Activated CD4-positive, alpha-beta T cell treated with anti-CD3 and anti-CD28 coated beads, Interleukin-2, amount 50 U/mL, for 16 hours (primary cell): ENCODE data around the gene CAPN9.
"Not testable (repeated sequence)": the region's sequence is repeated elsewhere in the genome, so short reads cannot be mapped to it uniquely, and the experiment has no call there.

ENCODE experiments used
- DNase-seq: peaks from one replicate; pipeline ENCODE4 v3.0.0-alpha.2; 2020

The CAPN9 gene

DNA sequence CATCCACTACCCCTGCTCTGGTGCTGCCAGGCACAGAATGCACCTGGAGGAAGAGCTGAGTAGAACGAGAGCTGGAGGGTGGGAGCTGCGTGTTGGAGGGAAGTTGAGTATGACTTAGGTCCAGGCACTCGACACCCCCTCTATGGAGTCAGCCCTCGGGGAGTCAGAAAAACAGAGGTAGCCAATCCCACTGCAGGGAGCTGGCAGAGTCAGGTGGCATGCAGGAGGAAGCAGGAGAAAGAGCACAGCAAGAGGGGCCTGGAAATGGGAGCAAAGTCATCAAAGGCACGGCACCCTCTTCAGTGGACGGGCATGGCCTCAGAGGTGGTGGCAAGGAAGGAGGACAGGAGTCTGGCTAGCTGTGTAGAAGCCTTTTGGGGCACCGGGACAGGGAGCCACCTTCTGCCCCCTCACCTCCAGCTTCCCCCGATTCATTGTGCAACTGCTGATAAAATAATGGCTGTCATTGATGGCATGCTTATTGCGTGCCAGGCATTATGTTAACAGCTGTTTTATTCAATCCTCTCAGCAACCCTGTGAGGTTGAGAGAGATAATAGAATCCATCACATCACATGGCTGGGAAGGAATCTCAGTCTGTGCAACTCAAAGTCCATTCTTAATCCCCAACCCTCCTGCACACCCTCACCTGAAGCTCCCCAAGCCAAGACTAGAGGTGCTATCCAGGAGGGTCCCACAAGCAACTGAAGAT is 79.1 kb downstream of the CAPN9 start:
- no peak for DNase-seq

DNA sequence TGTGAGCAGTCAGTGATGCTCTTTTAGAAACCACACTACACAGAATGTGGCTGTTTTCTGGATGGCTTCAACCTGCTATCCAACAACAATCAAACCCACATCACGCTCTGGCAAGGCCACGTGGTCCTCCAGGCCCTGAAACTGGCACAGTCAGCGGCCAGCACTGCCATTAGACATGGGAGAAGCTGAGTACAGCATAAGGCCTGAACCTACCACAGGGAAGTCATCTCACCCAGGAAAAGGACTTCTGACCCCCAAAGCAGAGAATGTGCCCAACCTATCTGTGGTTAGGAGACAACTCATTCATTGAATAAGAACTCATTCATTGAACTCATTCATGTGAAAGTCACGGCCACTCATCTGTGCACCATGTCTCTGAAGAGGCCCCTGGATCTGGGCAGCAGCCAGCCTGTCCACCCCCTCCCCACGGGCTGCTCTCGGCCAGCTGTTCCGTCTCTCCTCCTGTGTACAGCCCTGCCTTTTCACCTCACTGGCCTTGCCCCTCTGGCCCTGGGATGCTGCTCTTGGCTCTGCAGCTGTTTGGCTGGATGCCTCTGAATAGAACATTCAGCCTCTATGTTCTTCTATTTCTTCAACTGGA is 80.0 kb downstream of the CAPN9 start:
- DNase-seq = no peak

- DNase-seq = no peak
These were observed 80.6 kb downstream of the CAPN9 start for GRCh38 chr1:230827801-230828200.

- no peak for DNase-seq
These were observed 81.2 kb downstream of the CAPN9 start for GRCh38 chr1:230828421-230828820.

DNA sequence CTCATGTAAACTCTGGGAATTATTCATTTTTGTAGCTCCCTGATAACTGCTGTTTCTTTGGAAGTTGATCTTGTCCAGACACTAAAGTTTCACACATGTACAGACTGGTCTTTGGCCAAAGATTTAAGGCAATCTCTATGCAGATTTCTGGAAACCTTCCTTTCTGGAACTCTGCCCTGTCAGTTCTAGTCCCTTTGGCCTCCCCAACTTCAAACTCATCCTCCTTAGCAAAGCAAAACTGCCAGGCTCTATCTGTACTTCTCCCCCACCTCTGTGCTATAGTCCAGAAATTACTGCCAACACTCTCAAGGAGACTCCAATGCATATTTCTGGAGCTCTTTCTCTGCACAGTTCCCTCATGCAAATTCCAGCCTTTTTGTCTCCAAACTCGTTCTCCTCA is 84.6 kb downstream of the CAPN9 start:
- DNase-seq = no peak

DNA sequence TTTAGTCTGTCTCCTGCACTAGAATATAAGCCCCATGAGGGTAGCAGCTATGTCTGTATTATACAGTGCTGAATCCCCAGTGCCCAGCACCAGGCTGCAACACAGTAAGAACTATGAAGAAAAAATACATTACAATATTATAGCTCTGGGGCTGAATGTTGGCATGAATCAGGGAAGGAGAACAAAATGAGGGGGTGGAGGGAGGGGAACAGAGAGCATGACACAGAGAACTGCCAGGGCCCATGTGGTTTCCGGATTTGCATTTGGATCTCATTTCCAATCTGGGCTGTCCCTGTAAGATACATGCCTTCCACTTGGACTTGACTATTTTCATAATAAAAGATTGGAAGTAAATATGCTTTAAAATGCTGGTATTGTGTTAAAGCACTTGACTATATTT is 85.3 kb downstream of the CAPN9 start:
- DNase-seq = no peak

- DNase-seq = no peak
These were observed 86.3 kb downstream of the CAPN9 start for GRCh38 chr1:230833511-230833910.

DNA sequence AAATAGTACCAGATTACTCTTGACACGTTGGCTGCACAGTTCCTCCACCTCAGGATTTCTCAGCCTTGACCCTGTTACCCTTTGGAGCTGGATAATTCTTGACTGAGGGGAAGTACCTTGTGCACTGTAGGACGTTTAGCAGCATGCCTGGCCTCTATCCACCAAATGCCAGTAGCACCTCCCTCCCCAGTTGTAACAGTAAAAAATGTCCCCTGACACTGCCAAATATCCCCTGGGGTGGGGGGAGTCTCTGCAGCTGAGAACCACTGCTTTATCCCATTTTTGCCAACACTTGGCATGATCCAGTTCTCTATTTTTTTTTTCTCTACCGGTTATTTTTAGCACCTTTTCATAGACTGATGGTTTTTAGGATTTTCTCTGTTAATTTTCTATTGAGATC is 87.1 kb downstream of the CAPN9 start:
- no peak for DNase-seq

DNA sequence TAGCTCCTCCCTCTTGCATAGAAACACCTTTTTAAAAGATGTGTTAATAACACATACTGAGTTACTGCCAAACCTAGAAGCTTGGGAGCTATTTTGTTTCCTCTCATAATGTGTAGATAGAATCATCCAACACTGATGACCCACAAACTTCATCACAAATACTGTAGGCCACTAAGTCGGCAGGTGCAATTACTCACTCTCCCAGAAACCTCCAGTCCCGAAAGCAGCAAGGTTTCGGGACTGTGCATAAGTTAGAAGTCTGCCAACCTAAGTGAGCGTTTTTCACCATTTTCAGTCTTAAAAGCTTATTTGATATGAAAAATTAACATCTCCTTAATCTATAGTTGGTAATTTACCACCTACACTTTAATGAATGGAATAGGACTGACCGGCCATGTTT is 89.2 kb downstream of the CAPN9 start:
- no peak for DNase-seq

GRCh38 chr1:230836793-230837192 is 89.6 kb downstream of the CAPN9 start:
- no peak for DNase-seq

- no peak for DNase-seq
These were observed 92.0 kb downstream of the CAPN9 start for GRCh38 chr1:230839173-230839572.

- no peak for DNase-seq
These were observed 95.6 kb downstream of the CAPN9 start for GRCh38 chr1:230842801-230843200.

DNA sequence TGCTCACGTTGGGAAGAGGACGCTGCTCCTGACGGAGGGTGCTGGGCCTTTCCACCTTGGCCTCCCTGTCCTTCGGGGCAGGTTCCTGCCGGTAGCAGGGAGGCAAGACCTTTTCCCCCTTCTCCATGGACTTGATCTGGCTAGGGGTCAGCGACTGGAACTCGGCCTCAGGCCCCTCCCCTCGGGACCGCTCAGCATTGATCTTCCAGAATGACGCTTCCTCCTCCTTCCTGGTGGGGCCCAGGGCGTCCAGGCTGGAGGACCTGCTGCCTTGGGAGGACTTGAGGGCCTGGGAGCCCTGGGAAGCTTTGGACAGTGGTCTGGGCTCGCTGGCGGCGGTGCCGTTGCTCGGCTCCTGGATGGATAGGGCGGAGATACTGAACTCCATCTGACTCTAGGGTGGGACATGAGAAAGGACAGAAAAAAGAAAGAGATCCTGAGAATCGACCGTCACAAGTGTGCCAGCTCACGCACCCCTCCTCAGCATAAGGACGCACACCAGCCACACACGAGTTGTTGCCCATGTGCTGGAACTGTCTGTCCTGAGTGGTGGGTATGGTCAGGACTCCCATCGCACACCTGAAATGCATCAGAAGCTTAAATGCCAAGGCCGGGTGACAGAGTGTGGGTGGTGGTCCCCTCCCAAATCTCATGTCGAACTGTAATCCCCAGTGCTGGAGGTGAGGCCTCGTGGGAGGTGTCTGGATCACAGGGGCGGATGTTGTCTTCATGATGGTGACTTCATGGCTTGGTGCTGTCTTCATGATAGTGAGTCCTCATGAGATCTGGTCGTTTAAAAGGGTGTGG is 96.5 kb downstream of the CAPN9 start:
- DNase-seq = no peak

DNA sequence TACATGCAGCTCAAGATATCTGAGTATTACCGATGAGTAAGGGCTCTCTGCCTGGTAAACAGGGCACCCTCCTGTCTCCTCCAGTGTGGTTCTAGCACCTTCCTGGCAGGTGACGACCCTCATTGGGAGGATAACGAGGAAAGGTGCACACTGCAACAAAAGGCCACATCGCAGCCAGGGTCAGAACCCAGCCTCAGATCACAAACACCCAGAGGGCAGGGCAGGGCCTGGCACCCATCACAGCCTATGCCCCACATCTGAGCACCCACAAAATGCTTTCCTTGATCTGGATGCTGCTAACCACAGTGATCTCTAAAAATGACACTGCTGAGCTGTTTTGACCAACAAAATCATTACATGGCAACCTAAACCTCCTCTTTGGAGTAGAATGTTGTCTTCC is 97.4 kb downstream of the CAPN9 start:
- DNase-seq = no peak

- not testable (repeated sequence) for DNase-seq
These were observed 98.0 kb downstream of the CAPN9 start for GRCh38 chr1:230845184-230845583.

DNA sequence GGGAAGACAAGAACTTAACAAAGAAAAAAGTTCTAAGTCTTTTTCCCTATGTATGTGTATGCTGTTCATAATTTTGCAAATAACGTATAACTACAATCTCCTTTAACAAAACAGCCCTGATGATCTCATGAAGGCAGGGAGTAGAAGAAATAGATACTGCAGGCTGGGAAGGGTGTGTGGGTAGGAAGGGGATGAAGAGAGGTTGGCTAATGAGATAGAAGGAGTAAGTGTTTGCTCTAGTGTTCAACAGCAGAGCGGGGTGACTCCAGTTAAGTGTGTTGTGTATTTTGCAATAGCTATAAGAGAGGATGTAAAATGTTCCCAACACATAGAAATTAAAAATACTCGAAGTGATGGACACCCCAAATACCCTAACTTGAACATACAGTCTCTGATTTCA is 101.0 kb downstream of the CAPN9 start:
- DNase-seq = no peak

DNA sequence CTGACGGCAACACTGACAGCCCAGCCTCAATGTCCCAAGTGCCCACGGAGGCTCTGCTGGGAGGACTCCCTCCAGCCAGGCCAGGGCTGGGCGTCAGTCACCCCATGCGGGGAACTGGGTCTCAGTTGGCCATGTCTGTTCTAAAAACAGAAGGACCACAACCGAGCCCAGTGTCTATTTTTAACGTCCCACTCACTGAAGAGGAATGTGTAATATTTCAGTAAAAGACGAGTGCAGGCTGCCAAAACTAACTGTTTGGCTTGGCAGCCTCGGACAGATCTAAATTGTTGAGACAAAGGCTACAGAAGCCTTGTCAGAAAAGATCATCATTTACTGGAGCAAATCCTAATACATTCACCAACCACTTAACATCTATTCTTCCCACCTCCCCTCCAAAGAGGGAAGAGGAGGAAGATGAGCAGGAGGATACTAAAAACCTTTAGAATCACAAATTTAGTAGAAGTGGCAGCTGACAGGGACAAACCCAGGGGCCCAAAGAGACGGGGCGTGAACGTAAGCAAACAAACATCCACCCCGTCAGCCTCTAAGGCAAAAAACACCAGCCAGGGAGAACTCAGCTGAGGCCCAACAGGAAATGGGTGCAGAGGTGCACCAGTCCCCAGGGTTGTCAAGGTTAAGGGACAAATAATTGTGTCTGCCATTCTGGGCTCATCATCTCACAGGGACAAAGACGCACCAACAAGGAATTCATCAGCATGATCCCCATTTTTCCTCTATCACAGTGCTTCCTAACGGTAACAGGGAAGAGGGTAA is 102.5 kb downstream of the CAPN9 start:
- no peak for DNase-seq

GRCh38 chr1:230850547-230850946 is 103.4 kb downstream of the CAPN9 start:
- no peak for DNase-seq

- DNase-seq = no peak
These were observed 104.1 kb downstream of the CAPN9 start for GRCh38 chr1:230851291-230851691.
